ENCODE results near the gene PRADC1.
"Not testable (repeated sequence)": the region's sequence is repeated elsewhere in the genome, so short reads cannot be mapped to it uniquely, and the experiment has no call there.

PRADC1 gene

DNA sequence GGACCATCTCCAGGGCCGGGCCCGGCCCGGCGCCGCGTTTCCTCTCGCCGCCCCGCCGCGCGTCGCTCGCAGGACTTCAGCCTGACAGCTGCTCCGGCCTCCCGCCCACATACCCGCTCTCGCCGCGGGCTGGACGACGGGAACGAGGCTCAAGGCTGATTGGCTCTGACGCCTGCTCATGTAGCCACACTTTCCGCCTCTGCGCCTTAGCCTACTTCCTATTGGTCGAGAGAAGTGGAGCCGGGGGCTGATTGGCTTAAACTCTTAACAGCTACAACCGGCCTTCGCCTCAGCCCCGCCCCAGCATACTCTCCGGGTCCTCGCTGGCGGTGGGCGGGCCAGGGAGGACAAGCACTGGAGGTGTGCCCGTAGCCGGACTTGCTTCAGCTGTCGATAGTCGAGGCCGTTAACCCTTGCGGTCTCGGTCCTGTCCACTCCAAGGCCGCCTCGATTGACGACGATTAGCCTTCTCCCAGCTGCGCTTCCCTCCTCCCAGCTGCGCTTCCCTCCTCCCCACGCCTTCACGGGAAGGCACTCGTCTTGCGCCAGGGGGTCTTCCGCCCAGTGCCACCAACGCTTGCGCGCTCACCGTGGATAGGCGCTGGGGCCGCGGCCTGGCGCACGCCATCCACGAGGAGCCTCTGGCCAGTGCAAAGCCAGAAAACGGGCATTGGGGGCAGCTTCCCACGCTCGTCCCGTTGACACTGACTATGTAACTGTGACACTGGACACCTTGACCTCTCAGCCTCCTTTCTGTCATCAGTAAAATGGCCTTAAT lies at the start of gene PRADC1:
Gene PRADC1 (minus strand): TSS at position 86 of the 778 bp plus-strand sequence. CDS start 79 bp downstream, at position 7.
- peak; percentile 99 for DNase-seq

DNA sequence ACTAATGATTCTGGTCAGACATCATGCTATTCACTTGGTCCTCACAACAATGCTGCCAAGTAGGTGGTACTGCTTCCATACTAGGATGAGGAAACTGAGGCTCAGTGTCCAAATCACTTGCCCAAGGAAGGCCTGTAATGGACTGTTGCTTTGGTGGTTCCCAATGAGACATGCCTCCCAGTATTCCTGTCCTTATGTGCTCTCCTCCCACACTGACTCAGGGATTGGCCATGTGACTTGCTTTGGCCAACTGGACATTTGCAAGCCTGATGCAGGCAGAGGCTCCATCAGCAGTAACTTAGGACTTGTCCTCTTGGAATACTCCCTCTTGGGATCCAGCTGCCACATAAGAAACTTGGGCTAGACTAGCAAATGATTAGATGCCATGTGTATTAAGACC lies 48.2 kb upstream of the PRADC1 start:
- no peak for DNase-seq

DNA sequence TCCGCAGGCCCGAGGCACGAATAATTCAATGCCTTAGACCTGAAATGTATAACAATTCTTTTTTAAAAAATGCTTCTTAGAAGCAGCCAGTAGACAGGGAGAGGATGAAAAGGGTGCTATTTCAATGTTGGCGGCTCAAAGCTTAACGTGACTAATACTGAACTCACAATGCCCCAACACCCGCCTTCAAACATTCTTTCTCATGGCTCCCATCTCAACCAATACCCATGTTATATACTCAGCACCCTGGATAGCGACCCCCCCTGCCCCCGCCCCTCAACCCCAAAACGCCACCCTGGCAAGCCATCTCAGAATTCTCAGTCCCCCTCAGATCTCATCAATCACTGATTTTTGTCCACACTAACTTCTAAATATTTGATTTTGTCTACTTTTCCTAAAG lies 46.8 kb upstream of the PRADC1 start:
- no peak for DNase-seq

DNA sequence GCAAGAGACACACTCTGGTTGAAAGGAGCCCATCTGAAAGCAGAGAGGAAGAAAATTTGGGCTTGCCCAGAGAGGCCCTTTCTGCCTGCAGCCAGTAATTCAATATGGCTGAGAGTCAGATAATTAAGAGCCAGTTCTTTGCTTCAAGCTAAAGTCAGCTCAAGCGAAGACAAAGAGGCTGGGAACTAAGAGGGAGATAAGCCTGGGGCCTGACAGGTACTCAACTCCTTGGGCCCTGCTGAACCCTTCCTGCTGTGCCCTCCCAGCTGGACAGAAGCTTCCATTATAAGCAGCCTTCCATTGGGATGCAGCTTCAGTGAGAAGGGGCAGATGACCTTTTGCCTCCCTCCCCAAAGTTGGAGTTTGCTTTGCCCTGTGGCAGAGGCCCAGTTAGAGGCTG lies 39.2 kb upstream of the PRADC1 start:
- DNase-seq = no peak

DNA sequence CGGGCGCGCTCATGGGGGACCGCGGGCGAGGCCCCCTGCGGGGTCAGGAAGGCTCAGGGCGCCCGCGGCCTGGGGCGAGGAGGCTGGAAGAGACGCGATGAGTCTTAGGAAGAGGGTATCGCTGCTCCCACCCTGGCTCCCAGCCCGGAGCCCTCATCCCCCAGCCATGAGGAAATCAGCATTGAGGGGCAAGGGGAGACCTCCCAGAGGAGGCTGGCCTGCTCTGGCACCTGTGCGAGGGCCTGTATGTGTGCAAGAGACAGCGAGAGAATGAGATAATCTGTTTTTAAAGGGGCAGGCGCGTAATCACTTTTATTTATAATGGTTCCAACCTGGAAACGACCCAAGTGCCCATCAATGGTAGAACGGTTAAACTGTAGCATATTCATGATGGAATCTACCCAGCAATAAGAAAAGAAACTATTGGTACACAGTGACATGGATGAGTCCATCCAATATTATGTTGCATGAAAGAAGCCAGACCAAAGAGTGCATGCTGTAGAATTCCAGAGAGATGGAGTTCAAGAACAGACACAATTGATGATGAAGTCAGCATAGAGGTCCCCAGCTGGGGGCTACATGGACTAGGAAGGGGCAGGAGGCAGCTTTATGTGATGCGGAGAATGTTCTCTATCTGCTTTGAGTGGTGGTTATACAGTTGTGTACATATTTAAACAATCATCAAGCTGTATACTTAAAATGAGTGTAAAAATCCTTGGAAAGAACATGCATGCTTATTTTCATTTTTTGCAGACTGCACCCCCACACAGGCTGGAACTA lies 36.8 kb upstream of the PRADC1 start:
- DNase-seq = no peak

DNA sequence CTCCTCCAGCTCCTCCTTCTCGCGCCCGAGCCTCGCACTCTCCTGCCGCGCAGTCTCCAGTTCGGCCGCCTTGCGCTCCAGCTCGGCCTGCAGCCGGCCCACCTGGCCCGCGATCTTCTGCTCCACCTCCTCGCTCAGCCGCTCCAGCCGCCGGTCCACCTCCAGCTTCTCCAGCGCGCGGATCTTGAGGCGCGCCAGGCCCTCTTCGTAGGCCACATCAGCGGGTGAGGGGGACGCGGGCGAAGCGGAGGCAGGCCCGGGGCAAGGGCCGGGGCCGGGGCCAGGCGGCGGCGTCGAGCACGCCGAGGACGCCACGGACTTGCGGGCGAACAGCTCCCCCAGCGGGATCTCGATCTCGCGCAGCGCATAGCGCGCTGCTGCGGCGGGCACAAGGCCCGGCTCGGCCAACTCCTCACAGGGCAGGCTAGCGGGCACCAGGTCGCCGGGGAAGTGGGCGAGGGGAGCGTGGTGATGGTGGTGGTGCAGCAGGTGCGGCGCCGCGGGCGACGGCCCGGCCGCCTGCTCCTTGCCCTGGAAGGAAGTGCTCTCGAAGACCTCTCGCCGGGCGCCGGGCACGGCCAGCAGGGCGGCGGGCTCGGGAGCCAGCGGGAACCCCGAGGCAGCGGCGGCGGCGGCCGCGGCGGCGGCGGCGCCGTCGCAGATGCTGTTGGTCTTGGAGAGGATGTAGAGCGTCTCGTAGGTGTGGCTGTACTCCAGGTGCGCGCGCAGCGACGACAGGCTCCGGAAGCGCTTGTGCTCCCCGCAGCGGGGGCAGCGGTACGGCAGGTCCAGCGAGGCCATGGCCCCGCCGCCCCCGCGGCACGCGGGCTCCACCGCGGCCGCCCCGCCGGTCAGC lies 36.0 kb upstream of the PRADC1 start:
- peak; percentile 76 for DNase-seq

DNA sequence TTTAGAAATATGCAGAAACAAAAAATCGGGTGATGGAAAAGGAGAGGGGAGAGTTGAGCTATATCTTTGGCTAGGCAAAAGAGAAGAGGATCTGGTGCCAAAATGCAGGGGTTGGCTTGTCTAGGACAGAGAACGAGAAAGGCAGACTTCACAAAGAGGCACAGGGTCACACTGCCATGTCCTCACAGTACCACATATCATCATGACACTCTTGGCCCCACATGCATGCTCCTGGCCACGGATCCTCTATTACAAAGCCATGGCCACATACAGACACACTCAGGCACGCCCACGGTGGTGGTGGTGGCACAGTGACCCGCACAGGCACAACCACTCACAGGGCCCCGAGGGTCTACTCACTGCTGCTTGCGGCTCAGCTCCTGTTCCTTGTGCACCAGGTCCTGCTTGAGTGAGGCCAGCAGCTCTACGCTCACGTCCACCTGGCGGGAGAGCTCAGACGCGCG lies 35.4 kb upstream of the PRADC1 start:
- no peak for DNase-seq

DNA sequence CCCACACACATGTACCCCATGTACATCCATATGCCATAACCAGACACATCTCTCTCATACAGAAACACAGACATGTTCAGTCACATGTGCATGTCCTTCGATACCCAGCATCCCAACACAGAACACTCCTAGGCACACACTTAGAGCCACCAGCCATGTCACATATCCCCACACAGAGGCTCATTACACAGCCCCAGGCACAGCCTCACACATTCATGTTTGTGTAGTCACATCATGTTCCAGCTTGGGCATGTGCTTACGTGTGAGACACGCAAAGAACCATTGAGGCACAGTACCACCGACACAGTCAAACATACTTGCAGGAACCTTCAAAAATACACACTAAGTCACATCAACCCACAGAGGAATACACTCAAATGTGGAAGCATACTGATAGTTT lies 34.0 kb upstream of the PRADC1 start:
- no peak for DNase-seq

DNA sequence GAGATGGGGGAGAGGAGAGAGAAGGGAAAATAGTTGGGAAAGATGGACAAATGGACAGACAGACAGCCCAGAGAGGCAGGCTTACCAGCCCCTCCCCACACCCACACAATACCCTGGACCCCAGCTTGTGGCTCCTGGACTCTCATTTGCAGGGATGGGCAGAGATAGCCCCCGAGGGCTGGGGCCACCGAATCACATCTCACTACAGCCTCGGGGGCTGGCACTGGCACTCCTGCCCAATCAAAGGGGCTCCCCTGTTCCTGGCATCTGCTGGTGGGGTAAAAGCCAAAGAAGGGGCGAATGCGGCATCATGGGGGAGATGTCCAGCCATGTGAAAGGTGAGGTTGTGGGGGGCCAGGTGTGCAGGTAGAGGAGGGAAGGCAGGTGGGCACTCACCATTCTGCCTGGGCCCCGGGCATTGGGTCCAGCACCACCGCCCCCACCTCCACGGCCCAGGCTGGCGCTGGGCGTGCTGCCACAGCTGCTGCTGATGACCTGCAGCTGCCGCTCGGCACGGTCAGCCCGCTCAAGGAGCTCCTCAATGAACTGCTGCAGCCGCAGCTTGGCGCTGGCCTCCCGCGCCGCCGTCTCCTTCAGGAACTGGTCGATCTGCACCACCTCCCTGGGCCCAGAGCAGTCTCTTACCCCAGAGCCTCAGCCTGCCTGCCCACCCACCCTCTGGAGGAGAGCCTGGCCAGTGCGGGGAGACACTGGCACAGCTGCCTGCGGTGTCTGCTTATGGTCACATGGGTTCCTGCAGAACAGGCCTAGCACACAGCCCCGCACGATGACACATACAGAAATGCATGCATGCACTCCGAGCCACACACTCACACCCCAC lies 33.2 kb upstream of the PRADC1 start:
- no peak for DNase-seq

DNA sequence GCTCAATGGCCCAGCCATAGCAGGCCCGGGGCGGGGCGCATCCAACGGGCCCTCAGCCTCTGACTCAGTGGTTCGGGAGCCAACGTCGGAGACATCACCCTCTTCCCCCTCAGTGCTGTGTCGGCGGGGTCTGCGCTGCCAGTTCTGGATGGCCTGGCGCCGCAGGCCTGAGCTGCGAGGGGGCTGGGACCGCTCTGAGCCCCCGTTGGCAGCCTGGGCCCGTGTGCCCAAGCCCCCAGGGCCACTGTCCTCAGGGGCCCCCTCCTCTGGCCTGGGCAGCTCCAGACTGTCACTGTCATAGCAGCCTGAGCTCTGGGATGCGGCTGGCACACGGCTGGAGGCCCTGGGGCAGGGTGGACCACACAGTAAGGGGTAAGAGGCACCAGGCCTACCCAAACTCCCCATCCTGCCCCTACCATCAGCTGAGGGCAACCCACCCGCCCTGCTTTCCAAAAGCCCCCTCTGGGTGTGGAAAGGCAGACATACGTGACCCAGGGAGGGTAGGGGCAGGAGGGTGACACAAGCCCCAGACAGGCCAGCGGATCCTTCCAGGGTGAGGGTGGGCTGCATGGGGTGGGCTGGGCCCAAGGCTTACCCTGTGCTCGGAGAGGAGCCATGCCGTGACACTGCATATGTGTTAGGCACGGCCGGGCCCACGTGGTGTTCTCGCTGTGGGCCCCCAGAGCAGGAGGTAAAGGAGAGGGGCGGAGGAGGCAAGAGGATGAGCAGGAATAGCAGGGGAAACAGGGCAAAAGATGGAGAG lies 32.4 kb upstream of the PRADC1 start:
- DNase-seq = no peak

DNA sequence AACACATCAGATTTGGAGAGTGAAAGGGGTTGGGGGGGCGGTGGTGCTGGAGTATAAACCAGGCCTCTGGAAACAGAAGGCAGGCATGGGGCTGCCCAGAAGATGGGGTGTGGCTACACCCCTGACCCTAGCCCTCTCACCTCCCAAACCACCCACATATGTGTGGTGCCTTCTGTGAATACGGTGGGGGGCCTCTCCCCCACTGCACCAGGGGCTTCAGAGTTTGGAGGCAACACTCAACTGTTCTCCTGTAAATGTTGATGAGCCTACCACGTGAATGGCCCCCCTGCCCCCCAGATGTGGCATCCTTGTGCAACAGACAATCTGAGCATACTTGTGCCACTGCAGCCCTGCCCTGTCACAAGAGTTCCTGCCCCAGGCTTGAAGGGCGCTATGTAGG lies 31.7 kb upstream of the PRADC1 start:
- DNase-seq = no peak

DNA sequence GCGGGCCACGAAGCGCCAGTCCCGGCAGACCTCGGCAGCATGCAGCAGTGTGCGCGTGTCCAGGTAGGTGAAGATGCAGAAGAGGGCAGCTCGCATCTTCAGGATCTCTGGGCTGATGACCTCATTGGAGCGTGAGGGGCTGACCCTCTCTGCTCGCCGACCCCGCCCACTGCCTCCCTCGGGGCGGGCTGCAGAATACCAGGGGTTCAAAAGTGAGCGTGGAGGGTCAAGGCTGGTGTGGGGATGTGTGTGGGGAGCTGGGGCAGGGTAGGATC lies 31.2 kb upstream of the PRADC1 start:
- no peak for DNase-seq

DNA sequence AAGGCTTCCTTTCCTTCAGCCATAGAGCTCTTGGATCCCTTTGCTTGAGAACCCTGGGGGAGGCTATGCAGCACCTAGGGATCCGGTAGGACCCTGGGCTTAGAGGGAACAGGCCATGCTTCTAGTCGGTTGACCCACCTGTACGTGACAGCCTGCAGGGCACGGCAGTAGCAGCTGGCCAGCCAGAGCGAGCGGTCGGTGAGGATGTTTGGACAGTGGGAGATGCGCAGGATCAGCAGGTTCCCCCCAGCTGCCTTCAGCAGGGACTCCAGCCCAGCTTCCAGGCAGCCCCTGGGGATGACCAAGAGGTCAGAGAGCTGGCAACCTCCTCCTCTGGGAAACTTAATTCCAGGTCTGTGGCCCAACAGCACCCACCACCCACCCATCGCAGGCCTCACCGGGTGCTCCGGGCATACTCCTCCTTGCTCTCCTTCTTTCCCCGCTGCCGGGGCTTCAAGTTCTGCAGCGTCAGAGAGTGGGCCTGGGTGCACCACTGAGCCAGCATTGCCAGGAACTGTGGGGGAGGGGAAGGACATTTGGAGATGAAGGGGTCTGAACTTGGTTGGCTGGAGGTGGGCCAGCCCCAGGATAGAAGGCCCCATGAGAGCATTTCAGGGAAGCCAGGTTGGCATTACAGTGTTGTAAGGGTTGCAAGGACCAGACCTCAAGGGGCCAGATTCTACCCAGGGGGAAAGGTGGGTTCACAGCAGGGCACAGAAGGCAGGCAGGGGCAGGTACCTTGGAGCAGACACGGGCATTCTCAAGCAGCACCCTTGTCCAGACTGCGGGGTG lies 30.7 kb upstream of the PRADC1 start:
- DNase-seq = no peak

DNA sequence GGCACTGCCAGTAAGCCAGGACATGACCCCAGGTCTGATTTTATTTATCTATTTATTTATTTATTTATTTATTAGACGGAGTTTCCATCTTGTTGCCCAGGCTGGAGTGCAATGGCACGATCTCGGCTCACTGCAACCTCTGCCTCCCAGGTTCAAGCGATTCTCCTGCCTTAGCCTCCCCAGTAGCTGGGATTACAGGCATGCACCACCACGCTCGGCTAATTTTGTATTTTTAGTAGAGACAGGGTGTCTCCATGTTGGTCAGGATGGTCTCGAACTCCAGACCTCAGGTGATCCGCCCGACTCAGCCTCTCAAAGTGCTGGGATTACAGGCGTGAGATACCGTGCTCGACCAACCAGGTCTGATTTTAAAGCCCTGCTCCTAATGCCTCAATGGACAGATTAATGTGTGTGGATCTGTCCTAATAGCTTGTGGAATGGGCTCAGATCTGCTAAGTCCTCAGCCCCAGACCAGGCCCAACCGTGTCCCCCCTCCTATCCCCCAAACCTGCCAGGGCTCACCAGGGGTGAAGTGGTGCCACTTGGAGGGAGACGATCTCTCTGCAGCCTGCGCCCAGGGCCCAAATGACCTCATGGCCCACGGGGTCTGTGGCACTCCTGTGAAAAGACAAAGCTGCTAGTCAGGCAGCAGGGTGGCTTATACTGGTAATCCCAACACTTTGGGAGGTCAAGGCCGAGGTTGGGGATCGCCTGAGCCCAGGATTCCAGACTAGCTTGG lies 29.8 kb upstream of the PRADC1 start:
- DNase-seq = not testable (repeated sequence)

DNA sequence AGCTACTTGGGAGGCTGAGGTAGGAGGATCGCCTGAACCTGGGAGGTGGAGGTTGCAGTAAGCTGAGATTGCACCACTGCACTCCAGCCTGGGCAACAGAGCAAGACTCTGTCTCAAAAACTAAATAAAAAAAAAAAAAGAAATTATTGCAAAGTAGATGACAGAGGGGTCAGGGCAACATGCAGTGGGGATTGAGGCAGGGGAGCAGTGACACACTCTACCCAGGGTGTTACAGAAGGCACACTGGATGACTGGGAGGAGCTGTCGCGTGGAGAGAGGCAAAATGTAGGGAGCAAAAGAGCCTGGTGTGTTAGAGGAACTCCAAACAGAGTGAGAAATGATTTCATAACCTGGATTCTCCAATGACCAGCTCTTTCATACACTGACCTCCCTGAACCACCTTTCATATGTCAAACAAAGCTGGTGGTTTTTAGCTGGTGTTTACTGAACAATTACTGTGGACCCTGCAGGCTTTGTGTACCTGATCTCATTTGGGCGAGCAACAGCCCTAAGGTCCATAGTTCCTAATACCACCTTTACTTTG lies 29.1 kb upstream of the PRADC1 start:
- DNase-seq = no peak

DNA sequence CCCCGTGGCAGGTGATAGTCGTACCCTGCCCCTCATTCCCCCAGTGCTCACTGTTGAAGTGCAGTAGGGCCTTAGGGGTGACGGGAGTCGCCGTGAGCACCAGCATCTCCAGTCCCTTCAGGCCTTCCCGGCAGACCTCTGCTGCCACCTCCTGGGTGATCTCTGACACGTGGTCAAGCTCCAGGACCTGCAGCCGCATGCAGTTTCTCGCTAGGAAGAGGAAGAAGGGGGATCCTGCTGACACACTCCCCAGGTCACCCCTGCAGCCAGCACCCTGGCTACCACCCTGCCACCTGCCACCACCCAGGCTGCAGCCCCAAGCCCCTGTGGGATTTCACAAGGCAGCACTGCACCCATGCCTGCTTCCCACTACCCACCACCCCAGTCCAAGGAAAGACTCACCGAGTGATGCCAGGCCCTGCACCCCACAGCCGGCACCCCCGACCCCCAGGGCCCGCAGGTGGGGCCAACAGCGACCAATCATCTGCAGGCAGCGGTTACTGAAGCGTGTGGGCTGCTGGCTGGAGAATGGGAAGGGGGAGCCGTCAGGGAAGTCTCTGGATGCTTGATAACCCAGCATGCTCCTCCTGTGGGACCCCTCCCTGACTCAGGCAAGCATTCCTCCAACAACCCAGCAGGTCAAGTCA lies 27.4 kb upstream of the PRADC1 start:
- no peak for DNase-seq

DNA sequence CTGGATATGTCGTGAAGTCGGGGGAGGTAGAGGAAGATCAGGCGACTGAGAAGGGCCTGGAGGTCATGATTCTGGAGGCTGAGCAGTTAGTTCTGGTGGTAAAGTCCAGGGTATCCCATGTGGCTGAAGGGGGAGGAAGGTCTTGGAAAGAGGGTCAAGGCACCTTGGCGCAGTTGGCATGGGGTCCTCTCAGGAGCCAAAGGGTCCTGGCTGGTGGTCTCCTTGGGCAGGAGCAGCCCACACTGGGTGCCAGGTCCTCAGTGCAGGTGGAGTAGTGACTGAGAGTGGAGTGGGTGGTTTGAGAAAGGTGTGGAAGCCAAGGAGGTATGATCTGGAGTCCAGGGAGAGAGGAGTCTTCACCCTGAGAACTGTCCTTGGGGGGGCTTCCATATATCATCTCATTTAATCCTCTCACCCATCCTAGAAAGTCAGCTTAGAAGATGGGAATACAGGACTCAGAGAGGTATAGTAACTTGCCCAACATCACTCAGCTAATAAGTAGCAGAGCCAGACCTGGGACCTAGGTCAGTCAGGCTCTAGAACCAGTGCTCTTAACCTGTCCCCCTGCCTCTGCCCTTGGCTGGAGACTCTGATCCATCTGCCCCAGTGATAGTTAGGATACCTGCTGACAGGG lies 26.8 kb upstream of the PRADC1 start:
- DNase-seq = no peak

DNA sequence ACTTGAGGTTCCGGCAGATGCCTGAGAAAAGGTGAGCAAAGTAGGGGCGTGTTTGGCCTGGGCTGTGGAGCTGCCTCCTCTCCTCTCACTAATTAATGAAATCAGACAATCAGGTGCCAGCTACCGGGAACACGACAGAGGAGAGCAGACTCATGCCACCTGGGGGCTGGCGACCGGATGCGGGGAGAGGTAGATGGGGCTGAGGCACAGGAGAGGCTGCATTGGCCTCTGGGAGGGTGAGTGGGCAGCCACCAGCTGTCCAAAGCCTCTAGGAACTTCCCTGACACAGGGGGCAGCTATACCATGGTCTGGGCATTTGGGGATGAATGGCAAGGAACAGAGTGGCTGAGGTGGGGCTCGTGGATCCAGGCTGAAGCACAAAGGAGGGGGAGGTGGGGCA lies 26.2 kb upstream of the PRADC1 start:
- DNase-seq = no peak

DNA sequence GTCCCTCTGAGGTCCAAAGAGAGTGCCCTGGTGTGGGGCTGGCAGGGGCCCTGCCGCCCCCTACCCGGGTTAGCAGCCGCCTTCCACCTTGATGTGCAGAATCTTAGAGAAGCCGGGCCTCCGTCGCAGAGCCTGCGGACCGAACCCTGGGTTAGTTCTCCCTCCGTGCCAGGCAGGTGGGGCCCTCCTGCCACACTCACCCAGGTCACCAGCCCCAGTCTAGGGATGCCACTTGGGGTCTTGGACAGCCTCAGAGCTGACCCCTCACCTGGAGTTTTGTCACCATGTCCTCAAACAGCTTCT lies 25.8 kb upstream of the PRADC1 start:
- DNase-seq = no peak

All from DMS153 (cell line).